Suprapubic skin (tissue), 4 donors: Measurements from ENCODE around the gene TMEM31.

Experiments used
- CTCF ChIP-seq, 2 donors: fragments of 200-600 bp in 1 of 2; fragments of 450-650 bp in 1 of 2; sonication (generic) in 1 of 2; IDR thresholded peaks; one replicate each; pipeline ENCODE4 v1.5.1; 2016 to 2019; ENCODE audit warnings: antibody characterized with exemption in 2 of 2, mild to moderate bottlenecking in 1 of 2, moderate library complexity in 1 of 2
- EP300 ChIP-seq: sonication (generic); formaldehyde crosslinking; IDR thresholded peaks from one replicate; pipeline ENCODE4 v1.6.1; 2017; ENCODE audit warnings: antibody characterized with exemption
- POLR2A ChIP-seq, 2 donors: fragments of 450-650 bp; IDR thresholded peaks; one replicate each; pipeline ENCODE4 v1.6.1; 2017; ENCODE audit warnings: antibody characterized with exemption in 2 of 2, mild to moderate bottlenecking in 2 of 2, moderate library complexity in 2 of 2
- POLR2AphosphoS5 ChIP-seq, 3 donors: sonication (generic); formaldehyde crosslinking; IDR thresholded peaks; one replicate each; pipeline ENCODE4 v1.6.1; 2017; ENCODE audit warnings: antibody characterized with exemption in 3 of 3

GRCh38 chrX:103674531-103675454 lies 35.9 kb upstream of the TMEM31 start:
- TF ChIP-seq CTCF (IDR thresholded peaks at IDR 0.05) (no peak), POLR2A (IDR thresholded peaks at IDR 0.05) (no peak), POLR2AphosphoS5 (IDR thresholded peaks at IDR 0.05) (no peak), EP300 (no peak)
